GF-D8 (cell line): Measurements from ENCODE around the gene IBSP.

Source experiments
- DNase-seq: peaks from one replicate; lab custom pipeline; 2025; lab: John Stamatoyannopoulos, UW

The IBSP gene

DNA sequence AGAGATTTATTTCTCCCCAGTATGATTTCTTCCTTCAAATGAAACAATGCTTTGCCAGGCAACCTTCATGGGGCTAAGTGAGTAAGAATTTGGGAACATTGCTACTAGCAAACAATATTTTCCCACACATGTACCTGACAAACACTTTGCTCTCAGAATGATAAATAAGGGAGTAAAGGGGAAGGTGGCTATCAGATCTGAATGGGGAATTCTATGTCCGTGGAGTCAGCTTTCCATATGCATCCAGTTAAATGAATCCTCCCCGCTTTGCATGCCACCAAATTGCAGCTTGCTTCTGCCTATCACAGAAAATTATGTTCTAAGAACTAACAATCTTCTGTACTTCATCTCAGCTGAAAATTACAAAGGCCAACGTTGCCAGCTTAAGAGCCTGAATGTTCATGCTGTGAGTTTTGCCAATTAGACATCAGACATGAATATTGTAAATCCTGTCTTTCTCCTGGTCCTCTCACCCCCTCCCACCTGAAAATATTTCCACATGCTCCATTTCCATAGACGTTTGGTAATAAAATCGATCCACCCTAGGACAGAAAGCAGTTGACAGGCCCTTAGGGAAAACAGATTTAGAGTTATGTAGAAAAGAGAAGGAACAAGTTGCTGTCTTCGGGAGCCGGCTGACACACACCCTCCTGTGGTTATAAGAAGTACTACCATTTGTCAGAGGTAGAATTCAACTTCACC lies 39.7 kb downstream of the IBSP start:
- DNase-seq: no peak

DNA sequence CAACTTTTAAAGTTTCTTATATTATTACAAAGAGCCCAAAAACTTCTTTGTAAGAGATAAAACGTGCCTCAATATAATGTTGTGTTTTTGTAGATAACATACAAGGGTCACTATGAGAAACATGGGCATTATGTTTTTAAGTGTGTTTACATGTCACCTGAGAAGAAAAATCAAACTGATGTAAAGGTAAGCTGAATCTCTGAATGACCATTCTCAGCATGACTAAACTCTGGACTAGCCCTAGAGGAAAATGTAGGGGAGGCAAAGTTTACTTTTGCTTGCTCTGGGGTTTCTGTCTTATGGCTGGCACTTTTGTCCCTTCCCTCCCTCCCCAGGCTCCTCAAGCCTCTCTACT lies 40.2 kb downstream of the IBSP start:
- no peak for DNase-seq

DNA sequence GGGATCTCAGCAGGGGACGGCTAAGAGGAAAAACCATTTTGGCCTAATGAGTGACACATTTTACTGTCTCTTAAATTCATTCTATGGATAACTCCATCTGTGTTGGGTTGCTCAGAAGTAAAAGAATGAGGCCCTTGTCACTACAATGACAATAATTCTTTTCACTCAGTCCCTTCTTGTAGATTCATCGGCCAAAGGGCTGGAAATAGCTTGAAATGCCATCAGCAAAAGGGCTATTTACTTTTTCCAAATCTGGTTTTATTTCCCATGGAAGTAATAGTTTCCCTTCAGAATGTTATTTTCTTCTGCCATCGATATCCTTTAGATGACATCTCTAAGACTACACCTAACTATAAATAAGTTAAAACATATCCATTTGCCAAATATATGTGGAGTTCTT lies 40.8 kb downstream of the IBSP start:
- no peak for DNase-seq

DNA sequence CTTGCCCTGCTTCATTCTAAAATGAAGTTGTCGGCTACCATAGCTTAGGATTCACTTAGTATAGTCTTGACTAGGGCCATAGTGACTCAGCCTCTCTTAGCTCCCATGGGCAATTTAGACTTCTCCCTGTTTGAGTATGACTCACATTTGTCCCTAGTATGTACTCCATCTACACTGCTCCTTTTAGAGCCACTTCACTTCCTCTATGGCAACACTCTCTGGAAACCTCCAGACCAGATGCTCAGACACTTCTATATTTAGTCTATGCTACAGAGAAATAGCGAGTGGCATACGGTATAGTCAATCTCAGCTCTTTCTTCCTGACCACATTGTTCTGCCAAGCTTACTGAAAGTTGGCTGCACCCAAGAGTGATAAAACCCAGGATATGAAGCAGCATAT lies 44.6 kb downstream of the IBSP start:
- no peak for DNase-seq

DNA sequence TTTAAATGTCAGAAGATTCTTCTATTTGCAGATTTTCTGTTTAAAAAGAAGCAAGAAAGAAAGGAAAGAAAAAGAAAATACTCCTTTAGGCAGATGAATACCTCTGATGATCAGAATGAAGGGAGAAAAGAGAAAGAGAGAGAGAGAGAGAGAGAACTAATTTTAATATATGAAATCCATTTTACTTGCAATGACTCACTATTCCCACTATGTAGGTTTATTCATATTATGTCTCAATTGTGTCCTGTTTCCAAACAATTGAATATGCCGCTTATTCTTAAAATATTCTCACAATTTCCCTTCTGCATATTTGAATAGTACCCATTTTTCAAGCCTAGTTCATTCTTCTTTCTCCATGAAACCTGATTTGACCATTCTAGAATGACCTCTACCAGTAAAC lies 45.1 kb downstream of the IBSP start:
- no peak for DNase-seq

DNA sequence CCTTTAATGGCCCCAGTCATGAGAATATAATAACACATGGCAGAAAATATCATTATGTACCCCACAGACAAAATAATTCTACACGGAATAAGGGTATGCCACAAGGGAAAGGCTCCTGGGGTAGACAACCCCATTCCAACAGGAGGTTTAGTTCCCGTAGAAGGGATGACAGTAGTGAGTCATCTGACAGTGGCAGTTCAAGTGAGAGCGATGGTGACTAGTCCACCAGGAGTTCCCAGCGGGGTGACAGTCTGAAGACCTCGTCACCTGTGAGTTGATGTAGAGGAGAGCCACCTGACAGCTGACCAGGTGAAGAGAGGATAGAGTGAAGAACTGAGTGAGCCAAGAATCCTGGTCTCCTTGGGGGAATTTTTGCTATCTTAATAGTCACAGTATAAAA lies 46.9 kb downstream of the IBSP start:
- no peak for DNase-seq

DNA sequence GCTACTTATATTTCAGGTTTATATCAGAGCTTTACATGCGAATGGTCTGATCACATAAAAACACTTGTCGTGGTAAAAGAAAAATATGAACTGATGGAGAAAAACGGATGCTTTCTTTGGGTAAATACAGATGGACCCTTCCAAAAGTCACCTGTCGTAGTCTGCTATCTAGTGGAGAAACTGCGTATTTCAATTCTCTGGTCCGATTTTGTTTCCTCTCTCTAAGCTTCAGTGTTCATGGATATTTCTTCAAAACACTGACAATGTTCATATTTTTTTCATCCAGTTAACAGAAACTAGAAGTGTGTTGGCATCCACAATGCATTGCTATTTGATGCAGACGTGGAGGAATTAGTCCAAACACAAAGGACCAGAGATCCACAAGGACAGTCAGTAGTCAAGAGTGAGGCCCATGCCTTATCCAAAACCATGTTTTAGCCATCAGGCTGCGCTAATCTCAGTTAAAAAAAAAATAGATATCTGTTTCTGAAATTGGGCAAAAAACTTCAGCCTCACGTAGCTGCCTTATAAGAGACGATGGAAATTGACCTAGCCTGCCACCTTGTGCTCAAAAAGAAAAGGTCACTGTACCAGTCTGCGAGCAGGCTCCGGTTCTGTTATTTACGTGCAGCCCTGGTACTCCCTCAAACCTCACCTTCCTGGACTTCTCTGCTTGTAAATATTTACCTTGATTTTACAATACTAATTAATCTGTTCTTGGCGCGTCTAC lies 49.4 kb downstream of the IBSP start:
- peak; percentile 11 for DNase-seq

DNA sequence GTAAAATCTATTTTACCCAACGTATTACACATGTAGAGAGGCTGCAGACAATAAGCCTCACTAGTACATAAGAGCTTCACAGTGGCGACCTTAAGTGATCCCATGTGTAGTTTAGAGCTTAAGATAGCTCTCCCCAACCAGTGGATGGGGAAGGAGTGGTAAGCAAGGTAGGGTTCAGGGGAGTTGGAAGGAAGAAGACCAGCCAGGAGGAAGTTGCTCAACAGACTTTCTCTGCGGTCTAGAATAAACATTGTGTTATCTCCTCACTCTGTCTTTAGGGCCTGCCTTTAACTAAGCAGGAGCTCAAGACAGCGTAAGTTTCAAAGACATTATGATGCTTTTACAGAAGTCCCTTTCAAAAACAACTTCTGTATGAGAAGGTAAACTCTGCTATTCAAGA lies 50.3 kb downstream of the IBSP start:
- DNase-seq: peak; percentile 15

DNA sequence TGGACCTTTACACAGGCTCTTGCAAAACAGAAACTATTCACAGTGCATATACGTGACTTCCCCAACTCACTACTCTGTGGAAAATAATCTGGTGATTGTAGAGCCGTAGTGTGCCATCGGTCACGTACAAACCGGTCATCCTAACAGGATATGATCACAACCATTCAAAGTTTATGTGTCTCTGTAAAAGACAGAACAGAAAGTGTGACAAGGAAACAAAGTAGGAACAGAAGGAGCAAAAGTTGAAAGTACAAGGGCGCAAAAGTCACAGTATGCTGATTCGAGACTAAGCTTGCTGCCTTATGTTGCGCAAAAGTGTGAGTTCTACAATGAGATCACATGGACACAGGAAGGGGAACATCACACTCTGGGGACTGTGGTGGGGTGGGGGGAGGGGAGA lies 52.0 kb downstream of the IBSP start:
- peak; percentile 5 for DNase-seq

DNA sequence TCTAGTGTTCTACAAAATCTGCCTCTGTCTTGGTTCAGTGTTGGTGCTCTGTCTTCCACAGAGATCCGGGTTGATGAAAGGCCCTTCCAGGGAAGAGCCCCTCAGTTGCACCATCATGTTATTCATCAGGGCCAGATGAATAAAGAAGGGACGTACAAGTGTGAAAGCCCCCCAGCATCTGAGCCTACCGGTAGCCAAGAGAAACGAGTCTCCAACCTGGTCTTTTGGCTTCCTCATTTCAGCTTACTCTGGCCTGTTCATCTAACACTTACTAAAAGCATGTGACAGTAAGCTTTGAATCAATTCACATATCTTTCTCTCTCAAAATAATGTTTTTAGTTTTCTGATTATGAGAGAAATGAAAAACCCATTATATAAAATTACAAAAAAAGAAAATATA lies 52.6 kb downstream of the IBSP start:
- no peak for DNase-seq

DNA sequence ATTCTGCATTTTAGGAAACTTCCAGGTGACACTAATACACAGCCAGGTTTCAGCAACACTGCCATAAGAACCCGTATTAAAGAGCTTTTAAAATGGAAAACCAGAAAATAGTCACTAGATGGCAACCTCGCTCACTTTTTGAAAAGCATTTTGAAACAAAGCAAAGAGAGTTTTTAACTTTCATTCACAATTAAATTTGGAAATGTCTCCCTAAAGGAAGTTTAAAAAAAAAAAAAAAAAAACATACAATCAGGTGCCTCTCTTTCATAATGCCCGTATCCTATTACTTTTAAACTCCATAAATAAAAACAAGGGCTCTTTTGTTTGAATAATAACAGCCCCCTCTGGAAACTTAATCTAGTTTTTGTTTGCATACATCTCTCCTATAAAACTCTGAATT lies 53.8 kb downstream of the IBSP start:
- no peak for DNase-seq

DNA sequence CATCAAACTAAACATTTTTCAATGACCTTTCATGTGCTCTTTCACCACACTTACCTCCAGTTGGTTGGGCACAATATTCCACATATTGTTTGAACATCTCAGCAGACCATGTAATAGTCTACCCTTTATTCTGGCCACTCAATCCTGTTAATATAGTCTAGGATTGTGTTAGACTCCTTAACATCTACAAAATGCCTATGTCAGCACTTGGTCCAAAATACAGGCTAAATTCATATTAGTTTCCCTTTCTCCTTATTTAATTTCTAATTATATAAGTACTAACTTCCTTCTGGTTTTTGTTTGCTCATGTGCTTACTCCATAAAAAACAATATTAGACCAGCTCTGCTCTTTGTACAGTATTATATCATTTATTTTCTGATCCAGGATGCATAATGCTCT lies 54.5 kb downstream of the IBSP start:
- no peak for DNase-seq

DNA sequence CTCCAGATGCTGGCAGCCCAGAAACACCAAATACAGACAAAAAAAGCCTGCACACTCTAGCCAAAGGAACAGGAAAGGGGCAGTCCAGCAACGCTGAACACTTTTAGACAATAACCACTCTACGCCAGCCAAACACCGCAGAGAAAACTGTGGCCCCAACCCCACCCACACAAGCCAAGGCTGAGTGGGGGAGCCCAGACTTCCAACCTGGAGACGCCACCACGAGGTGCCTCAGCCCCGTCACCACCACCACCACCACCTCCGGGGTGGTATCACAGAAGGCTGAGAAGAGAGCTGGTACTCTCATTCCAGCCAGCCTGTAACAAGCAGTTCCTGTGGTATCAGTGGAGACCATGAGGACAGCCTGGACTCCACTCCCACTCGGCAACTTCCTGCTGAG lies 56.2 kb downstream of the IBSP start:
- no peak for DNase-seq

DNA sequence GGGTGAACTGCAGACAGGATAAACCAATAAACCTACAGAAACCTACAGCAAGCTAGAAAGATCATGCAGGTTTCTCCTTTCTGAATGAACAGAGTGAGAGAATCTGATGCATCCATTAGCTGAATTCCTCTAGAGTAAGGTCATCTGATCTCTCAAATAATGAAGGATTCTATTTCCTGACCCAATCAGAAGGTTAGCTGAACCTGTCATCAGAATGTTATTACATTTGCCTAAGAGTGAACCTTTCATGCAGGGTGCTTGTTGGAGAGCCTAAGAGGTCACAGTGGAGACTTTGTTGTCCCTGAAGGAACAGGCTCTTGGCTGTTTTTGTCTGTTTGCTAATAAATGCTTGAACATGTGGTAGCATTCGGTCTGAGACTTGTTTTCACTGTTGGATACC lies 57.5 kb downstream of the IBSP start:
- DNase-seq: no peak

DNA sequence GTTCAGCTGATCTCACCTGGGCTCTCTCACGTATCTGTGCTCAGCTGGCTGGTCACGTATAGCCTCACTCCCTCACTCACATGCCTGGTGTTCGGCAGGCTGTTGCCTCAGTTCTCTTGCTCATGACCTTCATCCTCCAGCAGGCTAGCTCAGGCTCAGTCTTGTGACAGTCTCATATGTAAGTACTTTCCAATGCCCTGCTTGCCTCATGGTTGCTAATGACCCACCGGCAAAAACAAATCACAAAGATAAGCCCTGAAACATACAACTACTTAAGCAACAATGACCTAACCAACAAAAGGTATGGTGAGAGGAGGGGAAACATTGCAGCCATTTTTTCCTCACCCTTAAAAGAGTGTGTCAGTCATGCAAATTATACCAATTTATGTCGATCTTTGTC lies 58.4 kb downstream of the IBSP start:
- no peak for DNase-seq
